GM18498 (cell line): Measurements from ENCODE around the gene SLX4IP.
"Not testable (repeated sequence)": the region's sequence is repeated elsewhere in the genome, so short reads cannot be mapped to it uniquely, and the experiment has no call there.

Experiments used
- ATAC-seq: cut with Tn5 transposase; IDR thresholded peaks from one replicate; pipeline ENCODE4 v1.9.1; 2021; ENCODE audit warnings: mild to moderate bottlenecking, moderate library complexity; ENCODE audit not compliant: unreplicated experiment

The SLX4IP gene

GRCh38 chr20:10434832-10435812 is at the start of gene SLX4IP:
Gene SLX4IP (plus strand): TSS chr20:10435305. CDS start chr20:10458205, 22,900 bp downstream.
- ATAC-seq: peak; percentile 64

- no peak for ATAC-seq
Observed at GRCh38 chr20:10385850-10386544, 49.1 kb upstream of the SLX4IP start.

- ATAC-seq: no peak
Observed at GRCh38 chr20:10387686-10388085, 47.4 kb upstream of the SLX4IP start.

GRCh38 chr20:10388597-10388996 is 46.5 kb upstream of the SLX4IP start:
- no peak for ATAC-seq

DNA sequence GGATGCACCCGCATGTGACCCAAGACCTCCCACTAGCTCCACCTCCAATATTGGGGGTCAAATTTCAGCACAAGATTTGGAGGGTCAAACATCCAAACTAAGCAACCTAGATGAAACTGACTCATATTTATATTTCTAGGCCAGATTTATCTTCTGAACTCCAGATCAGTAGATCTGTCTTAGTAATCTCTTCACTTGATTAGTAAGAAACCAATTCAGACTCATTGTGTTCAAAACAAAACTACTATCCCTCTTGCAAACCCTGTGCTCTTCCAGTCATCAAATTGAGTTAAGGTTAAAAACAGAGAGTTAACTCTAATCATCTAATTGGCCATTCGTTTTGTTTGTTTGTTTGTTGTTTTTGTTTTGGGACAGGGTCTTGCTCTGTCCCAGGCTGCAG is 44.4 kb upstream of the SLX4IP start:
- no peak for ATAC-seq

DNA sequence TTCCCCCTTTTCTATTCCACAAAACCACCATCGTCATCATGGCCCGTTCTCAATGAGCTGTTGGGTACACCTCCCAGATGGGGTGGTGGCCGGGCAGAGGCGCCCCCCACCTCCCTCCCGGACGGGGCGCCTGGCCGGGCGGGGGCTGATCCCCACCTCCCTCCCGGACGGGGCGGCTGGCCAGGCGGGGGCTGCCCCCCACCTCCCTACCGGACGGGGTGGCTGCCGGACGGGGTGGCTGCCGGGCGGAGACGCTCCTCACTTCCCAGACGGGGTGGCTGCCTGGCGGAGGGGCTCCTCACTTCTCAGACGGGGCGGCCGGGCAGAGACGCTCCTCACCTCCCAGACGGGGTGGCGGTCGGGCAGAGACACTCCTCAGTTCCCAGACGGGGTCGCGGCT is 40.4 kb upstream of the SLX4IP start:
- ATAC-seq: not testable (repeated sequence)

DNA sequence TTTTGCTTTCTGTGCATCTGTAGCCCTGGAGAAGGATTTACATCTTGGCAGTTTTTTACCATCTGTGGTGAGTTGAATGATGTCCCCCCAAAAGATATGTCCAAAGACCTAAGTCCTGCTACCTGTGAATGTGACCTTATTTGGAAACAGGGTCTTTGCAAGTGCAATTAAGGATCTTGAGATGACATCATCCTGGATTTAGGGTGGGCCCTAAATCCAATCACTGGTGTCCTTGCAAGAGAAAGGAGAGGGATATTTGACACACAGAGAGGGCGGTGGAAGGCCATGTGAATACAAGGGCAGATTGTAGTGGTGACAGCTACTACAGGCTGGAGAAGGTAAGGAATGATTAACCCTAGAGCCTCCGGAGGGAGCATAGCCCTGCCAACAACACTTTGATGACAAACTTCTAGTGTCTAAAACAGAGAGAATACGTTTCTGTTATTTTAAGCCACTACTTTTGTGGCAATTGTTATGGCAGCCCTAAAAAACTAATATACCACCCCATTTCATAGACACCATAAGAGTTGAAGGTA is 36.2 kb upstream of the SLX4IP start:
- ATAC-seq: no peak

DNA sequence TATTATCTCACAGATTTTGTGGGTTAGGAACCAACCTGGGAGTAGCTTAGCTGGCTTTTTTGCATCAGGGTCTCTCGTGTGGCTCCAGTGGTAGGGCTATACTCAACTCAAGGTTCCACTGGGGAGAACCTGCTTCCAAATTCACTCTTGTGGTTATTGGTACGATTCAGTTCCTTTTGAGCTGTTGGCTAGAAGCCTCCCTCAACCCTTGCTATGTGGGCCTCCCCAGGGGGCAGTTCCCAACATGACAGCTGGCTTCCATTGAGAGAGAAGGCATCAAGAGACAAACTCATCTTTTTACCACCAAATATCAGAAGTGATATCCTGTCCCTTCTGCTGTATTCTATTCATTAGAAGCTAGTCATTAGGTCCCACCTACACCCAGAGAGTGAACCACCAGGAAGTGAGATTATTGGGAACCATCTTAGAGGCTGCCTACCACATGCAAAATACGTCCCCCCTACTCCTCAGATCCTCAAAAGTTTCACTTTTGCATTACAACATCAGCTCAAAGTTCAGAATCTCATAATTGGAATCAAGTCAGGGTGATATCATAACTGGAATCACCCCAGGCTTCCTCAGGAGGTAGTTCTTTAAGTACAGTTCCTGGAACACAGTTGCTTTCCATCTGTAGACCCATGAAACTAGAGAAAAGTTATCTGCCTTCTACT is 32.0 kb upstream of the SLX4IP start:
- no peak for ATAC-seq

DNA sequence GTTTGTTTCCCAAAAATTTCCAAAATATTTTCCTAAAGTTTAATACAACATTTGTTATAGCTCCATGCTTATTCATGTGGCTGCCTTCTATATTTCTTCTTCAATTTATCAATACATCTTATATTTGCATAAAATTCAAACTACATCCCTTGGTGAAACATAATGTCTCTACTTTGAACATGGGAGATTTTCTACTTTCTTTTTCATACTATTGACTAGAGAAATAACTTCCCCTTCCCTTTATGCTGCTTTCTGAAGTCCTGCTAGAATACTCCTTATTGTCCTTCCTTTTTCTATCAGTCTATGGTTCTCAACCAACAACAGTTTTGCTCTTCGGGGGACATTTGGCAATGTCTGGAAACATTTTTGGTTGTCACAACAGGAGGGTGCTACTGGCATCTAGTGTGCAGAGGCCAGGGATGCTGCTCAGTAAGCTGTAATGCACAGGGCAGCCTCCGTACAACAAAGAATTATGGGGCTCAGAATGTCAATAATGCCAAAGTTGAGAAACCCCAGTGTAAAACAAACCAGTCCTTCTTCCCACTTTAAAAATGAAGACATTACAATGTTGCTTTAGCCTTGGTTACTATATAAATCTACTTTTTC is 31.0 kb upstream of the SLX4IP start:
- ATAC-seq: no peak

GRCh38 chr20:10404959-10405530 is 30.1 kb upstream of the SLX4IP start:
- ATAC-seq: no peak

GRCh38 chr20:10408108-10408813 is 26.8 kb upstream of the SLX4IP start:
- ATAC-seq: no peak

DNA sequence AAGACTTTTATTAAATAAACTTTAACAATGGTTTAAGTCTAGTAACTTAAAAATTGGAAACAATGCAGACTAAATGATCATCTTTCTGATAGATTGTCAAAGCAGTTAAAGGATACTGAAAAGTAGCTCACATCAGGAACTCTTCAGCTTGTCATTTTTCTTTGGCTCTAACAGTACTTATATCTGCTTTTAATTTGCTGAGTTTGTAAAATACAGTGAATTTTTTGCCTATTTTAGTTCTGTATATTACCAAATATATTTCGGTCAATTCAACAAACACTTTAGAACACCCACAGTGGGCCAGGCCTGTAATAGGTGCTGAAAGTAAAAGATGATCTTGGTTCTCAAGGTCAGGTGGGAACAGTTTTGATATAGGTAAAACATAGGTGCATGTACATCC is 23.4 kb upstream of the SLX4IP start:
- no peak for ATAC-seq

DNA sequence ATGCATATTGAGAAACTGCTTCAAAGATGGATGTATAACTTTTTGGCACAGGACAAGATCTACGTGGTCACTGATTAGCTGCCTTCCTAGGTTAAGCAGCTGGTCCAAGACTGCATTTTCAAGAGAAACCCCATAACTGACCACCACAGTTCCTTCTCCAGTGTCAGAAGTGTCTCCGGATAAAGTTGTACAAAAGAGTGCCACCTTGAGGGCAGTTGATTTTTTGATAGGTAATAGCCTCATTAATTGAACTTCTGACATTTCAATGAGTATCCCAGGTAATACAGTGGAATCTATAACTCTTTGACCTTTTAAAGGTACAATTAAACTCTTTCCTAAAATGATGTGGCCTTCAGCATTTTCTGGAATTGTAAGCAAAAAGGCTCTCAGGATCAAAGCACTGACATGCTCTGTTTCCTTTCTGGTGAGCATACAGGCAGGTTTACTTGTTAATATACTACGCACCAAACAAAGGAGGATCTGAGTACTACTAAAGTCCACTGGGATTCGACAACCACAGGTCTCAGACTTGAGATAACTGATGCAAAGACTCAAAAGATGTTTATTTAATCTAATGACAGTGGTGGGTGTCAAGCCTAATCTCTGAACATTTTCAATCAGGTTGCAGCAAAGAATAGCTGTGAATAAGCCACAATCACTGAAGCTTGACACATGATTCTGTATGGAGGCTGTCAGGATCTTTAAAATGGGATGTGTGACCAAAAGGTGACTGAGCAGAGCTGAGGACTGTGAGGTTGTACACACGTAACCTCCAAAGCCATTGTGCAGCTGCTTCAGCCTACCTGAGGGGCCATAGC is 22.3 kb upstream of the SLX4IP start:
- no peak for ATAC-seq

- ATAC-seq: no peak
Observed at GRCh38 chr20:10415013-10415650, 20.0 kb upstream of the SLX4IP start.

DNA sequence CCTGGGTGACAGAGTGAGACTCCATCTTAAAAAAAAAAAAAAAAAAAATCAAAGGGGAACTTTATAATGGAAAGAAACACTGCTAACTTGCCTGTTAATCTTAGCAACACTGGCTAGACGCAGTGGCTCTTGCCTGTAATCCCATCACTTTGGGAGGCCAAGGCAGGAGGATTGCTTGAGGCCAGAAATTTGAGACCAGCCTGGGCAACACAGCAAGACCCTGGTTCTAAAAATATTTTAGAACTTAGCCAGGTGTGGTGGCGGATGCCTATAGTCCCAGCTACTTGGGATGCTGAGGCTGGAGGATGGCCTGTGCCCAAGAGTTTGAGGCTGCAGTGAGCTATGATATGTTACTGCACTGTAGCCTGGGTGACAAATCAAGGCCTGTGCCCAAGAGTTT is 17.9 kb upstream of the SLX4IP start:
- not testable (repeated sequence) for ATAC-seq

- no peak for ATAC-seq
Observed at GRCh38 chr20:10419550-10420133, 15.5 kb upstream of the SLX4IP start.

GRCh38 chr20:10423735-10424134 is 11.4 kb upstream of the SLX4IP start:
- no peak for ATAC-seq

DNA sequence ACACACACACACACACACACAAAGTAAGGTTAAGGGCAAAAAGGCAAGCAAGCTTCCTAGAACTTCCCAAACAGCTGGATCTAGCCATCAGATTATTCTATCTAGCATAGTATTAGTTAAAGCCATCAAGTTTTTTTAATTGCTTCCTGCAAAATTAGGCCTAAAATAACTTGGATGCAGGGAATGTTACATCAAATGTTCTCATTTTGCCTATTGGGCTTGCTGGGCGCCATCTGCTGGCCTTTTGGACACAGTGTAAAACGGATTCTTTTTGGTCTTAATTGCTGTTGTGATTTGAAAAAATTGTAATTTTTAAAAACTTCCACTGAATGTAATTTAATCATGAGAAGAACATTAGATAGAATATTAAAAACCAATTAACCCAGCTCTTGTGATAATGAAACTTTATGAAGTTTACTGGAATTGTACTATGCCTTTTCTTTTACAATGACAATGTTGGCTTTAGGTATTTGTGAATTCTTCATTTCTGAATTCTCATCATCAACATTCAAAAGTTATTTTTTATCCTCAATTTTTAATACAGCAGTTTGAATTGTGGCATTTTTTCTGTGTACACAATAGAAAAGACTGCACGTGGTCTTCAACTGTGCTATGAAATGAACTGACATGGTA is 7.9 kb upstream of the SLX4IP start:
- no peak for ATAC-seq
